Amygdala (tissue), 56 donors: ENCODE data around the gene PDE1A.

Source experiments
- DNase-seq, 56 donors: peaks; one replicate each; lab custom pipeline; 2025; lab: John Stamatoyannopoulos, UW

Gene PDE1A

GRCh38 chr2:182359990-182360662 lies 66.7 kb downstream of the PDE1A start:
- DNase-seq, result no peak

- DNase-seq, result no peak
Observed at GRCh38 chr2:182359027-182359989, 67.5 kb downstream of the PDE1A start.

GRCh38 chr2:182358601-182359000 lies 68.2 kb downstream of the PDE1A start:
- DNase-seq, result no peak

- no peak for DNase-seq
Observed at GRCh38 chr2:182355815-182356214, 71.0 kb downstream of the PDE1A start.

- no peak for DNase-seq
Observed at GRCh38 chr2:182351427-182351826, 75.4 kb downstream of the PDE1A start.

- DNase-seq, result no peak
Observed at GRCh38 chr2:182349268-182349667, 77.6 kb downstream of the PDE1A start.

GRCh38 chr2:182345384-182345783 lies 81.5 kb downstream of the PDE1A start:
- no peak for DNase-seq

- no peak for DNase-seq
Observed at GRCh38 chr2:182330451-182331305, 96.2 kb downstream of the PDE1A start.

GRCh38 chr2:182324665-182325064 lies 102.2 kb downstream of the PDE1A start:
- no peak for DNase-seq

GRCh38 chr2:182321096-182321495 lies 105.7 kb downstream of the PDE1A start:
- no peak for DNase-seq

GRCh38 chr2:182319556-182320505 lies 107.0 kb downstream of the PDE1A start:
- no peak for DNase-seq

GRCh38 chr2:182318466-182319220 lies 108.2 kb downstream of the PDE1A start:
- DNase-seq, result peak in 2 of 56 donors; percentile 1 to 8

GRCh38 chr2:182316950-182317349 lies 109.9 kb downstream of the PDE1A start:
- no peak for DNase-seq

GRCh38 chr2:182302972-182303371 lies 123.9 kb downstream of the PDE1A start:
- no peak for DNase-seq

- no peak for DNase-seq
Observed at GRCh38 chr2:182302174-182302573, 124.7 kb downstream of the PDE1A start.

- DNase-seq, result no peak
Observed at GRCh38 chr2:182301093-182301492, 125.7 kb downstream of the PDE1A start.

GRCh38 chr2:182300608-182301007 lies 126.2 kb downstream of the PDE1A start:
- no peak for DNase-seq

GRCh38 chr2:182299632-182300031 lies 127.2 kb downstream of the PDE1A start:
- DNase-seq, result no peak

- DNase-seq, result no peak
Observed at GRCh38 chr2:182298456-182298855, 128.4 kb downstream of the PDE1A start.
